Sigmoid colon (tissue), 7 donors: ENCODE measurements around the gene WNT9B. TPM values are rescaled to one million over a fixed set of nuclear protein-coding genes. Genes with fewer than 3 reads are reported as not detected.

Experiments
- DNase-seq: peaks from one replicate; pipeline ENCODE4 v3.0.0-alpha.2; 2019
- H3K27ac ChIP-seq, 4 donors: fragments of 200-600 bp; sonication (generic); one replicate each; pipeline ENCODE4 v1.5.1; 2016 to 2019; ENCODE audit warnings: mild to moderate bottlenecking in 1 of 4
- H3K27me3 ChIP-seq, 3 donors: fragments of 200-600 bp; sonication (generic); one replicate each; pipeline ENCODE4 v1.5.1; 2019; ENCODE audit warnings: mild to moderate bottlenecking in 1 of 3
- H3K36me3 ChIP-seq, 4 donors: fragments of 200-600 bp; sonication (generic); one replicate each; pipeline ENCODE4 v1.5.1; 2016 to 2019
- H3K4me1 ChIP-seq, 4 donors: fragments of 200-600 bp; sonication (generic); one replicate each; pipeline ENCODE4 v1.5.1; 2017 to 2019
- H3K4me3 ChIP-seq, 4 donors: fragments of 200-600 bp; sonication (generic); one replicate each; pipeline ENCODE4 v1.5.1; 2017 to 2019; ENCODE audit warnings: mild to moderate bottlenecking in 2 of 4, moderate library complexity in 1 of 4
- H3K9me3 ChIP-seq, 4 donors: fragments of 200-600 bp in 3 of 4; sonication (generic) in 3 of 4; one replicate each; pipeline versions ENCODE4 v1.5.1 to v1.6.1; 2013 to 2019
- EP300 ChIP-seq, 4 donors: sonication (generic); formaldehyde crosslinking; IDR thresholded peaks; one replicate each; pipeline ENCODE4 v1.6.1; 2017; ENCODE audit warnings: antibody characterized with exemption in 4 of 4
- POLR2A ChIP-seq, 2 donors: fragments of 450-650 bp; IDR thresholded peaks; one replicate each; pipeline ENCODE4 v1.6.1; 2016; ENCODE audit warnings: antibody characterized with exemption in 2 of 2, mild to moderate bottlenecking in 2 of 2, moderate library complexity in 2 of 2
- POLR2AphosphoS5 ChIP-seq, 4 donors: sonication (generic); formaldehyde crosslinking; IDR thresholded peaks; one replicate each; pipeline ENCODE4 v1.6.1; 2017; ENCODE audit warnings: antibody characterized with exemption in 4 of 4
- WGBS, 2 donors: extraction: QIAGEN DNeasy Blood & Tissue Kit; methylation state at CpG; one replicate each; pipeline ENCODE4 v1.1.7; 2013; 5-methylcytosine and 5-hydroxymethylcytosine counted together
- intact Hi-C: fragments of 100-400 bp; cut with DNase I; formaldehyde crosslinking; loops from one replicate; pipeline ENCODE4 v1.15.1; 2023
- polyA plus RNA-seq, 3 donors: library from polyadenylated mRNA; stranded (reverse); fragments of 200-250 nt; gene quantifications; one replicate each; pipeline ENCODE4 v1.2.3, GENCODE V29; 2013
- total RNA-seq, 4 donors: library from RNA; depleted of rRNA; stranded (reverse); fragments of >200 nt; gene quantifications; one replicate each; pipeline ENCODE4 v1.1.0, GENCODE V29; 2016
- TF ChIP-seq, protein P1 (sequence below), 4 experiments: fragments of 450-650 bp in 3 of 4; fragments of 200-600 bp in 1 of 4; IDR thresholded peaks; one replicate each; pipeline ENCODE4 v1.5.1; 2016 to 2019; ENCODE audit warnings: antibody characterized with exemption in 4 of 4, mild to moderate bottlenecking in 3 of 4, moderate library complexity in 2 of 4
- donor health status: healthy with polysubstance abuse.
- donor health status: Bipolar disorder and iron deficiency.
- donor health status: healthy.

The WNT9B gene, protein sequence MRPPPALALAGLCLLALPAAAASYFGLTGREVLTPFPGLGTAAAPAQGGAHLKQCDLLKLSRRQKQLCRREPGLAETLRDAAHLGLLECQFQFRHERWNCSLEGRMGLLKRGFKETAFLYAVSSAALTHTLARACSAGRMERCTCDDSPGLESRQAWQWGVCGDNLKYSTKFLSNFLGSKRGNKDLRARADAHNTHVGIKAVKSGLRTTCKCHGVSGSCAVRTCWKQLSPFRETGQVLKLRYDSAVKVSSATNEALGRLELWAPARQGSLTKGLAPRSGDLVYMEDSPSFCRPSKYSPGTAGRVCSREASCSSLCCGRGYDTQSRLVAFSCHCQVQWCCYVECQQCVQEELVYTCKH
- total RNA-seq (not detected), polyA plus RNA-seq (under 1 TPM in 1 of 3 donors, not detected in 2; 0.03 TPM)

DNA sequence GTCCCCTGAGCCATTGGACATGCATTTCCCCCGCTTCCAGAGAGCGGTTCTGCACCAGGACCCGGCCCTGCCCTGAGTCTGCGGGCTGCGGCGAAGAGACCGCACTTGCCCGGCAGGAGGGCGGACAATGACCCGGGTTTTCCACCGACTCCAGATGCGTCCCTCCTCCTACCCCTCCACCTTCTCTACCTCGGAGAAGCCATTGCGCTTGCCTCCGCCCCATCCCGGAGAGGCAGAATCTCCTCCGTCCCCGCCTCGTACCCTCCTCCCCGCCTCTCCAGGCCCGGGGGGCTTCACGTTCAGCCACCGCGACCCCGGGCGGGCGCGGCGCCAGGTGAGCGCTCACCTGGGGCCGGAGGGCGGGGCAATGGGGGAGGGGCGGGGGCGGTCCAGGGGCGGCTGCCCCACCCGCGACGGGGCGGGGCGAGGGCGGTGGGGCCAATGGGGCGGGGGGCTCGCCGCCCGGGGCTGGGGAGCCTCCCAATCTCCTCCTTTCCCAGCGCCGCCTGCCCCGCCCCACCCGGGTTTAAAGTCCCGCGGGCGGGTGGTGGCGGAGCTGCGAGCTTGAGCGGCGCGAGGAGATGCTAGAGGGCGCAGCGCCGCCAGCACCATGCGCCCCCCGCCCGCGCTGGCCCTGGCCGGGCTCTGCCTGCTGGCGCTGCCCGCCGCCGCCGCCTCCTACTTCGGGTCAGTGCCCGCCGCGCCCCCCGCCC lies at the start of gene WNT9B:
Gene WNT9B, plus strand, starts transcription at position 555 of the 713 bp plus-strand sequence. Its CDS starts 56 bp downstream, at position 611.
- no peaks in the 10 kb centered on the region for H3K9me3 ChIP-seq
- no peak for DNase-seq
- H3K36me3 ChIP-seq: no peaks in the 10 kb centered on the region
- H3K27me3 ChIP-seq: peaks cover 16 to 84% (median 44%) of the 10 kb centered on the region in 3 donors
- WGBS, 2 donors: 2% methylated on average over 75 of the region's 75 CpGs
- TF ChIP-seq POLR2A (IDR thresholded peaks at IDR 0.05): no peak
- no peak for TF ChIP-seq EP300 (IDR thresholded peaks at IDR 0.05)
- no peak for TF ChIP-seq POLR2AphosphoS5 (IDR thresholded peaks at IDR 0.05)
- TF ChIP-seq, protein P1, sequence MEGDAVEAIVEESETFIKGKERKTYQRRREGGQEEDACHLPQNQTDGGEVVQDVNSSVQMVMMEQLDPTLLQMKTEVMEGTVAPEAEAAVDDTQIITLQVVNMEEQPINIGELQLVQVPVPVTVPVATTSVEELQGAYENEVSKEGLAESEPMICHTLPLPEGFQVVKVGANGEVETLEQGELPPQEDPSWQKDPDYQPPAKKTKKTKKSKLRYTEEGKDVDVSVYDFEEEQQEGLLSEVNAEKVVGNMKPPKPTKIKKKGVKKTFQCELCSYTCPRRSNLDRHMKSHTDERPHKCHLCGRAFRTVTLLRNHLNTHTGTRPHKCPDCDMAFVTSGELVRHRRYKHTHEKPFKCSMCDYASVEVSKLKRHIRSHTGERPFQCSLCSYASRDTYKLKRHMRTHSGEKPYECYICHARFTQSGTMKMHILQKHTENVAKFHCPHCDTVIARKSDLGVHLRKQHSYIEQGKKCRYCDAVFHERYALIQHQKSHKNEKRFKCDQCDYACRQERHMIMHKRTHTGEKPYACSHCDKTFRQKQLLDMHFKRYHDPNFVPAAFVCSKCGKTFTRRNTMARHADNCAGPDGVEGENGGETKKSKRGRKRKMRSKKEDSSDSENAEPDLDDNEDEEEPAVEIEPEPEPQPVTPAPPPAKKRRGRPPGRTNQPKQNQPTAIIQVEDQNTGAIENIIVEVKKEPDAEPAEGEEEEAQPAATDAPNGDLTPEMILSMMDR (IDR thresholded peaks at IDR 0.05): no peak
- H3K4me1 ChIP-seq: peaks cover 0 to 14% (median 14%) of the 10 kb centered on the region in 4 donors
- peak within 1 kb of the TSS in 3 of 4 donors; percentile 13 to 45 (median 42) for H3K4me3 ChIP-seq
- H3K27ac ChIP-seq: no peak within 1 kb of the TSS
- intact Hi-C loops: no loop called here

DNA sequence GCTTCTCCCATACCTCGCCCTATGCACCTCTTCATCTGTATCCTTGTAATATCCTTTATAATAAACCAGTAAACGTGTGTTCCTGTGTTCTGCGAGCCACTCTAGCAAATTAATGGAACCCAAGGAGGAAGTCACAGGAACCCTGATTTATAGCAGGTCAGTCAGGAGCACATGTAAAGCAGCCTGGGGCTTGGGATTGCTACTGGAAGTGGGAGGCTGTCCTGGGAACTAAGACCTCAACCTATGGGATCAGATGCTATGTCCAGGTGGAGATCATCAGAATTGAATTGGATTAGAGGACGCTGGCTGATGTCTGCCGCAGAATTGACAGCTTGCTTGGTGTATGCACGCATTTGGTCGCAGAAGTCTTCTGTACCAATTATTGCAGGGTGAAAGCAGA lies 48.6 kb upstream of the WNT9B start:
- Histone ChIP-seq H3K27me3 (no peaks in the 10 kb centered on the region), H3K4me3 (no peak overlapping the region), H3K4me1 (no peaks in the 10 kb centered on the region), H3K9me3 (no peaks in the 10 kb centered on the region), H3K27ac (no peak overlapping the region), H3K36me3 (no peaks in the 10 kb centered on the region)
- TF ChIP-seq, protein P1 (IDR thresholded peaks at IDR 0.05): no peak
- TF ChIP-seq POLR2AphosphoS5 (IDR thresholded peaks at IDR 0.05) (no peak), POLR2A (IDR thresholded peaks at IDR 0.05) (no peak), EP300 (IDR thresholded peaks at IDR 0.05) (no peak)
- WGBS, 2 donors: 66 to 79% methylated on average over 7 of the region's 7 CpGs
- DNase-seq: no peak
- intact Hi-C loops: no loop called here

DNA sequence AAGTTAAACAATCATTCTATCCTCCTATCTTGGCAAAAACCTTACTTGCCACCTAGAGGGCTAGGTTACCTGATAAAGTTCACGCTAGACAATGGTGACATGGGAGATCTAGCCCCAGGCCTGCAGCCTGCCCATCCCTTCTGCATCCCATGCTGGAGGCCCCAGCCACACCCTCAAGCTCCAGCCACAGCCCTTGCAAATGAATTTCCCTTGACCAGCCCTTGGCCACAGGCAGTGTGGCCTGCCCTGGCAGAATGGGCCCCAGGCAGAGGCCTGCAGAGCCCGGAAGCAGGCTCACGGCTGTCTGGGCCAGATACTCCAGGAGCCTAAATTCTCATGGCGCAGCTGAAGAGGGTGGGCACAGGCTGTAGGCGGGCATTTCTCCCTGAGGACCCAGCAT lies 47.8 kb upstream of the WNT9B start:
- TF ChIP-seq EP300 (IDR thresholded peaks at IDR 0.05): no peak
- no peak for TF ChIP-seq POLR2AphosphoS5 (IDR thresholded peaks at IDR 0.05)
- TF ChIP-seq, protein P1 (IDR thresholded peaks at IDR 0.05): no peak
- no peak for TF ChIP-seq POLR2A (IDR thresholded peaks at IDR 0.05)
- no peaks in the 10 kb centered on the region for H3K27me3 ChIP-seq
- 92 to 94% methylated on average over 5 of the region's 5 CpGs for WGBS, 2 donors
- no peaks in the 10 kb centered on the region for H3K36me3 ChIP-seq
- no peak overlapping the region for H3K27ac ChIP-seq
- no peaks in the 10 kb centered on the region for H3K9me3 ChIP-seq
- intact Hi-C loops: no loop called here
- no peak for DNase-seq
- no peaks in the 10 kb centered on the region for H3K4me1 ChIP-seq
- no peak overlapping the region for H3K4me3 ChIP-seq

DNA sequence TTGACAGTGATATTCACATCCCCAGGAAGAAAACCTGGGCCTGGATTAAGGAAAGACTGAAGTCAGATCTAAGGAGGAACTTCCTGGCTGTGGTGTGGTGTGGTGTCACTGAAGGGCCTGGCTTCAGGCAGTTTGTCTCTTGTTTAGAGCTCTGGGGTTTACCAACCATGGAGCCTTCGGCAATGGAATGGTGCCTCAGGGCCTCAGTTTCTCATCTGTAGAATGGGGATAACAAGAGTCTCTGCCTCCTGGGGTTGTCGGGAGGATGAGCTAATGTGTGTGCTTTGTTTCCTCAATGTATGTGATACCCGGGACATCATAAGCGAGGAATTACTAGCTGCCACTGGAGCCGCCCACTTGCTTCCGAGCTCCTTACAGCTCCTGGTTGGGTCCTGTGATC lies 45.6 kb upstream of the WNT9B start:
- H3K4me3 ChIP-seq: no peak overlapping the region
- 91 to 95% methylated on average over 6 of the region's 6 CpGs for WGBS, 2 donors

DNA sequence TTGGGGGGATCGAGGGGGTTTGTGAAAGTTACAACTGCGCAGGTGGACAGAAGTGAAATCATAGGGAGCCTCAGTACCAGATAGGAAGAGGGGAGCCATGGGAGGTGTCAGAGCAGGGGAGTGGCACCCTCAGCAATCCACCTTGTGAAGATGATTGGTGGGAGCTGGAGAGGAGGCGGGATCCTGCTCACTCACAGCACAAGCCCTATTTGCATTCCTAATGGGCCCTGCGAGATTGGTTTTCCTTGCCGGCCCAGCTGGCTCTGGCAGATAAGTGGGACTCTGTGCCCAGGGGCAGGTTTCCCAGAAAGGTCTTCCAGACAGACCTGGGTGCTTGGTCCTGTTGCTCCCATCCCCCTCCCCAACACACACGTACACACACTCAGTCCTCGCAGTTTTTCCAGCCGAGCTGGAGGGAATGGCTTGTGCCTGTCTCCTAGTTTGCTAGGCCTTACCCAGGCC lies 42.2 kb upstream of the WNT9B start:
- TF ChIP-seq POLR2A (IDR thresholded peaks at IDR 0.05) (no peak), POLR2AphosphoS5 (IDR thresholded peaks at IDR 0.05) (no peak), EP300 (IDR thresholded peaks at IDR 0.05) (no peak)
- TF ChIP-seq, protein P1 (IDR thresholded peaks at IDR 0.05): no peak
- DNase-seq: no peak
- WGBS, 2 donors: 71 to 78% methylated on average over 8 of the region's 8 CpGs
- Histone ChIP-seq H3K27me3 (no peaks in the 10 kb centered on the region), H3K4me3 (no peak overlapping the region), H3K9me3 (no peaks in the 10 kb centered on the region), H3K36me3 (no peaks in the 10 kb centered on the region), H3K27ac (no peak overlapping the region), H3K4me1 (peaks cover 0 to 13% (median 9%) of the 10 kb centered on the region in 4 donors)
- intact Hi-C loops: no loop called here

More for the DNA sequence above, 45.6 kb upstream of the WNT9B start:
- no peak for TF ChIP-seq POLR2A (IDR thresholded peaks at IDR 0.05)
- H3K27ac ChIP-seq: no peak overlapping the region
- no peaks in the 10 kb centered on the region for H3K4me1 ChIP-seq
- no peaks in the 10 kb centered on the region for H3K9me3 ChIP-seq
- DNase-seq: no peak
- intact Hi-C loops: no loop called here
- no peaks in the 10 kb centered on the region for H3K27me3 ChIP-seq
- no peaks in the 10 kb centered on the region for H3K36me3 ChIP-seq
